WTC11 (cell line): ENCODE results near the gene SRRM3. TPM values are rescaled to one million over a fixed set of nuclear protein-coding genes. Genes with fewer than 3 reads are reported as not detected.

Experiments
- ATAC-seq: fragments of 200-7000 bp; cut with Tn5 transposase; 2 replicates; pipeline ENCODE4 v1.10.0; 2021; ENCODE audit warnings: mild to moderate bottlenecking, moderate library complexity
- CTCF ChIA-PET: fragments of 300-600 bp; sonication (Branson Sonifier 250); formaldehyde crosslinking; loops from one replicate; lab custom pipeline; 2021; ENCODE audit warnings: antibody characterized with exemption; lab: Charles Lee
- POLR2A ChIA-PET: fragments of 350-600 bp; sonication (Branson Sonifier 250); formaldehyde crosslinking; loops from one replicate; lab custom pipeline; 2021; ENCODE audit warnings: antibody characterized with exemption; lab: Charles Lee
- DNase-seq: peaks from one replicate; pipeline ENCODE4 v3.0.0; 2021; ENCODE audit warnings: low spot score
- H3K27ac Mint-ChIP-seq: 2 replicates; pipeline ENCODE4 v1.8.0; 2021; ENCODE audit warnings: mixed read lengths
- H3K27me3 Mint-ChIP-seq: 2 replicates; pipeline ENCODE4 v1.8.0; 2021; ENCODE audit warnings: low read depth, mild to moderate bottlenecking, moderate library complexity, mixed read lengths
- H3K36me3 Mint-ChIP-seq: 2 replicates; pipeline ENCODE4 v1.8.0; 2021; ENCODE audit warnings: mixed read lengths
- H3K4me1 Mint-ChIP-seq: 2 replicates; pipeline ENCODE4 v1.8.0; 2022; ENCODE audit warnings: mixed read lengths
- H3K4me3 Mint-ChIP-seq: 2 replicates; pipeline ENCODE4 v1.8.0; 2021; ENCODE audit warnings: mild to moderate bottlenecking, moderate library complexity, mixed read lengths
- H3K9me3 Mint-ChIP-seq: 2 replicates; pipeline ENCODE4 v1.8.0; 2021; ENCODE audit warnings: mixed read lengths
- CBFB ChIP-seq: sonication (generic); formaldehyde crosslinking; IDR thresholded peaks from 2 replicates; pipeline ENCODE4 v1.8.1; 2022; ENCODE audit warnings: mild to moderate bottlenecking, low read depth, missing genetic modification reagents
- CREM ChIP-seq: sonication (generic); formaldehyde crosslinking; IDR thresholded peaks from 2 replicates; pipeline ENCODE4 v1.8.1; 2022; ENCODE audit warnings: mild to moderate bottlenecking, missing genetic modification reagents, moderate library complexity
- ELF4 ChIP-seq: sonication (generic); formaldehyde crosslinking; IDR thresholded peaks from 2 replicates; pipeline ENCODE4 v1.8.1; 2022; ENCODE audit warnings: low read depth, mild to moderate bottlenecking, moderate library complexity, missing genetic modification reagents
- ERG ChIP-seq: fragments of 250-450 bp; sonication (Bioruptor Pico); IDR thresholded peaks from 2 replicates; pipeline ENCODE4 v1.8.0; 2021; ENCODE audit warnings: mild to moderate bottlenecking
- MLX ChIP-seq: sonication (generic); formaldehyde crosslinking; IDR thresholded peaks from 2 replicates; pipeline ENCODE4 v1.8.1; 2023; ENCODE audit warnings: mild to moderate bottlenecking, missing genetic modification reagents, moderate library complexity
- NFE2L1 ChIP-seq: sonication (generic); formaldehyde crosslinking; IDR thresholded peaks from 2 replicates; pipeline ENCODE4 v1.8.1; 2023; ENCODE audit warnings: missing genetic modification reagents
- NR2C2 ChIP-seq: sonication (generic); formaldehyde crosslinking; IDR thresholded peaks from 2 replicates; pipeline ENCODE4 v1.8.0; 2022; ENCODE audit warnings: mild to moderate bottlenecking, missing genetic modification reagents
- PRDM15 ChIP-seq: sonication (generic); formaldehyde crosslinking; IDR thresholded peaks from 2 replicates; pipeline ENCODE4 v1.8.0; 2022; ENCODE audit warnings: missing genetic modification reagents
- ZMAT4 ChIP-seq: fragments of 250-450 bp; sonication (Bioruptor Pico); IDR thresholded peaks from 2 replicates; pipeline ENCODE4 v1.9.0; 2021; ENCODE audit warnings: mild to moderate bottlenecking
- ZNF219 ChIP-seq: sonication (generic); formaldehyde crosslinking; IDR thresholded peaks from 2 replicates; pipeline ENCODE4 v1.8.0; 2023; ENCODE audit warnings: missing genetic modification reagents, mild to moderate bottlenecking, borderline replicate concordance
- ZNF232 ChIP-seq: sonication (generic); formaldehyde crosslinking; IDR thresholded peaks from 2 replicates; pipeline ENCODE4 v1.8.0; 2022; ENCODE audit warnings: mild to moderate bottlenecking, missing genetic modification reagents
- total RNA-seq: library from RNA; stranded (reverse); gene quantifications from 3 replicates; pipeline ENCODE4 v1.2.3, GENCODE V29; 2021
- TF ChIP-seq, protein P1 (sequence below): sonication (generic); formaldehyde crosslinking; IDR thresholded peaks from 2 replicates; pipeline ENCODE4 v1.8.1; 2023; ENCODE audit warnings: mild to moderate bottlenecking, missing genetic modification reagents, moderate library complexity
- TF ChIP-seq, protein P2 (sequence below): sonication (generic); formaldehyde crosslinking; conservative IDR thresholded peaks from 2 replicates; pipeline ENCODE4 v1.8.1; 2022; ENCODE audit warnings: mild to moderate bottlenecking, missing genetic modification reagents
- TF ChIP-seq, protein P3 (sequence below): sonication (generic); formaldehyde crosslinking; IDR thresholded peaks from 2 replicates; pipeline ENCODE4 v1.8.1; 2023; ENCODE audit warnings: mild to moderate bottlenecking, missing genetic modification reagents
- TF ChIP-seq, protein P4 (sequence below): sonication (generic); formaldehyde crosslinking; IDR thresholded peaks from 2 replicates; pipeline ENCODE4 v1.8.1; 2022; ENCODE audit warnings: low read depth, mild to moderate bottlenecking, moderate library complexity, missing genetic modification reagents, borderline replicate concordance

The SRRM3 gene
- total RNA-seq, 1 experiment from 2014 or later: 17.7 TPM

GRCh38 chr7:76193883-76194282, 7.8 kb upstream of the SRRM3 start:
- H3K27me3 Mint-ChIP-seq: no peaks in the 10 kb centered on the region; the same call in 1 of the 2 replicates

GRCh38 chr7:76196786-76197185, 4.9 kb upstream of the SRRM3 start:
- Mint-ChIP-seq H3K27me3 (no peaks in the 10 kb centered on the region; the same call in 1 of the 2 replicates), H3K9me3 (peaks cover 2% of the 10 kb centered on the region), H3K36me3 (peaks cover under 1% of the 10 kb centered on the region), H3K27ac (0 out of 2 replicates have a peak overlapping the region, but pooled peaks have one; percentile 23), H3K4me1 (peaks cover 49% of the 10 kb centered on the region), H3K4me3 (no peak overlapping the region)
- POLR2A ChIA-PET: interaction anchor here (0.6 kb wide), 1 partner anchor 124 kb away, joined by 3 read pairs; no protein-coding TSS in a partner anchor
- DNase-seq: no peak
- CTCF ChIA-PET: interaction anchor here (1.3 to 7.0 kb wide), 3 partner anchors 24 to 66 kb away, joined by 4 to 67 read pairs (median 38); no protein-coding TSS in a partner anchor
- no peak for ATAC-seq
- no peak for TF ChIP-seq ZNF219
- TF ChIP-seq NR2C2 (CRISPR knock-in tag): no peak
- no peak for TF ChIP-seq CREM (CRISPR knock-in tag)
- no peak for TF ChIP-seq ELF4 (CRISPR knock-in tag)
- TF ChIP-seq, protein P1, sequence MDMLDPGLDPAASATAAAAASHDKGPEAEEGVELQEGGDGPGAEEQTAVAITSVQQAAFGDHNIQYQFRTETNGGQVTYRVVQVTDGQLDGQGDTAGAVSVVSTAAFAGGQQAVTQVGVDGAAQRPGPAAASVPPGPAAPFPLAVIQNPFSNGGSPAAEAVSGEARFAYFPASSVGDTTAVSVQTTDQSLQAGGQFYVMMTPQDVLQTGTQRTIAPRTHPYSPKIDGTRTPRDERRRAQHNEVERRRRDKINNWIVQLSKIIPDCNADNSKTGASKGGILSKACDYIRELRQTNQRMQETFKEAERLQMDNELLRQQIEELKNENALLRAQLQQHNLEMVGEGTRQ: no peak
- TF ChIP-seq NFE2L1 (CRISPR knock-in tag): no peak
- TF ChIP-seq ZNF232 (CRISPR knock-in tag): no peak
- TF ChIP-seq, protein P2, sequence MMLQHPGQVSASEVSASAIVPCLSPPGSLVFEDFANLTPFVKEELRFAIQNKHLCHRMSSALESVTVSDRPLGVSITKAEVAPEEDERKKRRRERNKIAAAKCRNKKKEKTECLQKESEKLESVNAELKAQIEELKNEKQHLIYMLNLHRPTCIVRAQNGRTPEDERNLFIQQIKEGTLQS: no peak
- TF ChIP-seq, protein P3, sequence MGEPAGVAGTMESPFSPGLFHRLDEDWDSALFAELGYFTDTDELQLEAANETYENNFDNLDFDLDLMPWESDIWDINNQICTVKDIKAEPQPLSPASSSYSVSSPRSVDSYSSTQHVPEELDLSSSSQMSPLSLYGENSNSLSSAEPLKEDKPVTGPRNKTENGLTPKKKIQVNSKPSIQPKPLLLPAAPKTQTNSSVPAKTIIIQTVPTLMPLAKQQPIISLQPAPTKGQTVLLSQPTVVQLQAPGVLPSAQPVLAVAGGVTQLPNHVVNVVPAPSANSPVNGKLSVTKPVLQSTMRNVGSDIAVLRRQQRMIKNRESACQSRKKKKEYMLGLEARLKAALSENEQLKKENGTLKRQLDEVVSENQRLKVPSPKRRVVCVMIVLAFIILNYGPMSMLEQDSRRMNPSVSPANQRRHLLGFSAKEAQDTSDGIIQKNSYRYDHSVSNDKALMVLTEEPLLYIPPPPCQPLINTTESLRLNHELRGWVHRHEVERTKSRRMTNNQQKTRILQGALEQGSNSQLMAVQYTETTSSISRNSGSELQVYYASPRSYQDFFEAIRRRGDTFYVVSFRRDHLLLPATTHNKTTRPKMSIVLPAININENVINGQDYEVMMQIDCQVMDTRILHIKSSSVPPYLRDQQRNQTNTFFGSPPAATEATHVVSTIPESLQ: no peak
- TF ChIP-seq CBFB (CRISPR knock-in tag): no peak
- TF ChIP-seq, protein P4, sequence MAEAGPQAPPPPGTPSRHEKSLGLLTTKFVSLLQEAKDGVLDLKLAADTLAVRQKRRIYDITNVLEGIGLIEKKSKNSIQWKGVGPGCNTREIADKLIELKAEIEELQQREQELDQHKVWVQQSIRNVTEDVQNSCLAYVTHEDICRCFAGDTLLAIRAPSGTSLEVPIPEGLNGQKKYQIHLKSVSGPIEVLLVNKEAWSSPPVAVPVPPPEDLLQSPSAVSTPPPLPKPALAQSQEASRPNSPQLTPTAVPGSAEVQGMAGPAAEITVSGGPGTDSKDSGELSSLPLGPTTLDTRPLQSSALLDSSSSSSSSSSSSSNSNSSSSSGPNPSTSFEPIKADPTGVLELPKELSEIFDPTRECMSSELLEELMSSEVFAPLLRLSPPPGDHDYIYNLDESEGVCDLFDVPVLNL: no peak

More at GRCh38 chr7:76193883-76194282, 7.8 kb upstream of the SRRM3 start:
- peak overlapping the region; percentile 14; the same call in 1 of the 2 replicates for H3K27ac Mint-ChIP-seq
- H3K9me3 Mint-ChIP-seq: peaks cover 5% of the 10 kb centered on the region
- no peak overlapping the region for H3K4me3 Mint-ChIP-seq
- no peak for DNase-seq
- peaks cover 33% of the 10 kb centered on the region for H3K4me1 Mint-ChIP-seq
- ChIA-PET POLR2A (interaction anchor here (0.6 to 1.7 kb wide), 3 partner anchors 27 to 70 kb away, joined by 5 to 10 read pairs (median 7); no protein-coding TSS in a partner anchor), CTCF (interaction anchor here (0.6 to 2.6 kb wide), 3 partner anchors 9 to 208 kb away, joined by 3 to 6 read pairs (median 3); no protein-coding TSS in a partner anchor)
- H3K36me3 Mint-ChIP-seq: peaks cover 4% of the 10 kb centered on the region
- ATAC-seq: no peak
- TF ChIP-seq ELF4 (CRISPR knock-in tag): no peak
- no peak for TF ChIP-seq PRDM15
- TF ChIP-seq ZMAT4 (CRISPR knock-in tag): no peak
- no peak for TF ChIP-seq ERG (CRISPR knock-in tag)
- TF ChIP-seq MLX (CRISPR knock-in tag): no peak
